ENCODE measurements around the gene FHOD3. TPM values are rescaled to one million over a fixed set of nuclear protein-coding genes. Genes with fewer than 3 reads are reported as not detected.

FHOD3 gene
- polyA plus RNA-seq, 2 of the 4 experiments (the other 2 are of a cell fraction): 2.5 to 3.6 TPM

DNA sequence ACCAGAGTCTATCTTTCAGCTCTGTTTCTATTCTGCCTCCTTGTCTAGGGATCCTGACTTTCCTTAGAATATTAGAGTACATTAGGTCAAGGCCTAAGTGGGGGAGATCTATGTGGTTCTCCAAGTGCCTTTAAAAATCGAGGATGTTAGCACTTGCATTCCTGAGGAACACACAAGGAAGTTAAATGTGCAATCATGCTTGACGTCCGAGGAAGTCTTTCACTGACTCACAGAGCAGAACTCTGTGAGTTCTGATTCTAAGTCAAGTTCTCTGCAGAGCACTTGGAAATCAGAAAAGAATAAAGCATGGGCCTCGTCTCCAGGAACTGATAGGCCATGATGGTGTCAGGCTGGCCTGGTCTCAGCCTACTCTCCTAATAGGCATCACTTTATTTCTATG lies 17.2 kb downstream of the FHOD3 start:
- no peak overlapping the region for H3K4me2 ChIP-seq
- H3K9me3 ChIP-seq: no peaks in the 10 kb centered on the region
- peak overlapping the region; percentile 17 to 65; a peak in 3 of 6 replicates for H3K27ac ChIP-seq
- H3K4me1 ChIP-seq: peaks cover 3% of the 10 kb centered on the region; the same call in 2 of the 3 replicates
- TF ChIP-seq RCOR1 (IDR thresholded peaks at IDR 0.05; ENCODE audit: low read depth, low read length) (no peak), HOXB5 (CRISPR knock-in tag; IDR thresholded peaks at IDR 0.05) (no peak)
- TF ChIP-seq, protein P1, sequence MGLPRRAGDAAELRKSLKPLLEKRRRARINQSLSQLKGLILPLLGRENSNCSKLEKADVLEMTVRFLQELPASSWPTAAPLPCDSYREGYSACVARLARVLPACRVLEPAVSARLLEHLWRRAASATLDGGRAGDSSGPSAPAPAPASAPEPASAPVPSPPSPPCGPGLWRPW (IDR thresholded peaks at IDR 0.05): no peak
- H3K4me3 ChIP-seq: no peak overlapping the region
- 27% methylated on average over 4 of the region's 4 CpGs for WGBS (ENCODE audit: missing lambda C conversion rate)
- FAIRE-seq: no peak
- ChIA-PET POLR2A (no interaction called here), CTCF (interaction anchor here (0.6 kb wide), 1 partner anchor 22 kb away, joined by 3 read pairs; no protein-coding TSS in a partner anchor)
- DNase-seq (ENCODE audit: low read depth in 1 of 2, low spot score in 1 of 2): peak in 1 of 2 experiments; percentile 17
- peak in 1 of 2 experiments; percentile 19; a peak in 1 of 6 replicates for ATAC-seq

DNA sequence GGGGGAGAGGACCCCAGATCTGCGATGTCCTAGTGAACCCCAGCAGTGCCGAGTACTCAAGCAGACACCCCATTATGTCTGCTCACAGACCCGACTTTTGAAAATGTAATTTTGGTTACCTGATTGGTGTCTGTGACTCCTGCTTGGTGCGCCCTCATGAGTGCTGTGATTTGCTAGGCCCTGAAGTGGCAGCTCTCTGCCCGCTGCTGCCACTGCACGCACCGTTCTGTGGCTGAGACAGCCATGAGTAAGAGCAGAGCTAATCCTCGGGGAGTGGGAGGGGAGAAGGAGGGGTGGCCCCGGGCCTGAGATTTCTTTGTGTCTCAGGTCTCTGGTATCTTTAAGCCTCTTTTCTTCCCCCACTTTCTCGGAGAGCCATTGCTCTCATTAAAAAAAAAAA lies 18.2 kb downstream of the FHOD3 start:
- ChIA-PET POLR2A (interaction anchor here (0.7 kb wide), 1 partner anchor 396 kb away, joined by 4 read pairs; no protein-coding TSS in a partner anchor), CTCF (interaction anchor here (0.6 kb wide), 1 partner anchor 26 kb away, joined by 3 read pairs; no protein-coding TSS in a partner anchor)
- ATAC-seq (no peak), FAIRE-seq (no peak), DNase-seq (ENCODE audit: low read depth in 1 of 2, low spot score in 1 of 2) (no peak)
- TF ChIP-seq, protein P2, sequence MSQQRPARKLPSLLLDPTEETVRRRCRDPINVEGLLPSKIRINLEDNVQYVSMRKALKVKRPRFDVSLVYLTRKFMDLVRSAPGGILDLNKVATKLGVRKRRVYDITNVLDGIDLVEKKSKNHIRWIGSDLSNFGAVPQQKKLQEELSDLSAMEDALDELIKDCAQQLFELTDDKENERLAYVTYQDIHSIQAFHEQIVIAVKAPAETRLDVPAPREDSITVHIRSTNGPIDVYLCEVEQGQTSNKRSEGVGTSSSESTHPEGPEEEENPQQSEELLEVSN (IDR thresholded peaks at IDR 0.05; ENCODE audit: borderline replicate concordance, low read depth): no peak
- no peak for TF ChIP-seq CEBPB (IDR thresholded peaks at IDR 0.05)
- no peak for TF ChIP-seq RARB (CRISPR knock-in tag; IDR thresholded peaks at IDR 0.05)
- TF ChIP-seq, protein P3, sequence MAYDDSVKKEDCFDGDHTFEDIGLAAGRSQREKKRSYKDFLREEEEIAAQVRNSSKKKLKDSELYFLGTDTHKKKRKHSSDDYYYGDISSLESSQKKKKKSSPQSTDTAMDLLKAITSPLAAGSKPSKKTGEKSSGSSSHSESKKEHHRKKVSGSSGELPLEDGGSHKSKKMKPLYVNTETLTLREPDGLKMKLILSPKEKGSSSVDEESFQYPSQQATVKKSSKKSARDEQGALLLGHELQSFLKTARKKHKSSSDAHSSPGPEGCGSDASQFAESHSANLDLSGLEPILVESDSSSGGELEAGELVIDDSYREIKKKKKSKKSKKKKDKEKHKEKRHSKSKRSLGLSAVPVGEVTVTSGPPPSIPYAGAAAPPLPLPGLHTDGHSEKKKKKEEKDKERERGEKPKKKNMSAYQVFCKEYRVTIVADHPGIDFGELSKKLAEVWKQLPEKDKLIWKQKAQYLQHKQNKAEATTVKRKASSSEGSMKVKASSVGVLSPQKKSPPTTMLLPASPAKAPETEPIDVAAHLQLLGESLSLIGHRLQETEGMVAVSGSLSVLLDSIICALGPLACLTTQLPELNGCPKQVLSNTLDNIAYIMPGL (CRISPR knock-in tag; IDR thresholded peaks at IDR 0.05; ENCODE audit: borderline replicate concordance): no peak
- TF ChIP-seq, protein P1 (IDR thresholded peaks at IDR 0.05): no peak
- TF ChIP-seq HOXB13 (CRISPR knock-in tag; IDR thresholded peaks at IDR 0.05; ENCODE audit: low read depth): no peak
- no peak for TF ChIP-seq HDAC2 (IDR thresholded peaks at IDR 0.05)
- TF ChIP-seq HEYL (CRISPR knock-in tag; IDR thresholded peaks at IDR 0.05): no peak
- no peak for TF ChIP-seq EHMT2 (IDR thresholded peaks at IDR 0.05; ENCODE audit: low read depth)
- TF ChIP-seq, protein P4, sequence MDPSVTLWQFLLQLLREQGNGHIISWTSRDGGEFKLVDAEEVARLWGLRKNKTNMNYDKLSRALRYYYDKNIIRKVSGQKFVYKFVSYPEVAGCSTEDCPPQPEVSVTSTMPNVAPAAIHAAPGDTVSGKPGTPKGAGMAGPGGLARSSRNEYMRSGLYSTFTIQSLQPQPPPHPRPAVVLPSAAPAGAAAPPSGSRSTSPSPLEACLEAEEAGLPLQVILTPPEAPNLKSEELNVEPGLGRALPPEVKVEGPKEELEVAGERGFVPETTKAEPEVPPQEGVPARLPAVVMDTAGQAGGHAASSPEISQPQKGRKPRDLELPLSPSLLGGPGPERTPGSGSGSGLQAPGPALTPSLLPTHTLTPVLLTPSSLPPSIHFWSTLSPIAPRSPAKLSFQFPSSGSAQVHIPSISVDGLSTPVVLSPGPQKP (IDR thresholded peaks at IDR 0.05; ENCODE audit: low read depth, low read length): no peak
- no peak for TF ChIP-seq PHF8 (IDR thresholded peaks at IDR 0.05; ENCODE audit: borderline replicate concordance, low read depth)
- TF ChIP-seq MAZ (IDR thresholded peaks at IDR 0.05; ENCODE audit: borderline replicate concordance, low read depth, low read length): no peak
- TF ChIP-seq RFX5 (IDR thresholded peaks at IDR 0.05): no peak
- TF ChIP-seq CBX8 (IDR thresholded peaks at IDR 0.05): no peak
- TF ChIP-seq, protein P5, sequence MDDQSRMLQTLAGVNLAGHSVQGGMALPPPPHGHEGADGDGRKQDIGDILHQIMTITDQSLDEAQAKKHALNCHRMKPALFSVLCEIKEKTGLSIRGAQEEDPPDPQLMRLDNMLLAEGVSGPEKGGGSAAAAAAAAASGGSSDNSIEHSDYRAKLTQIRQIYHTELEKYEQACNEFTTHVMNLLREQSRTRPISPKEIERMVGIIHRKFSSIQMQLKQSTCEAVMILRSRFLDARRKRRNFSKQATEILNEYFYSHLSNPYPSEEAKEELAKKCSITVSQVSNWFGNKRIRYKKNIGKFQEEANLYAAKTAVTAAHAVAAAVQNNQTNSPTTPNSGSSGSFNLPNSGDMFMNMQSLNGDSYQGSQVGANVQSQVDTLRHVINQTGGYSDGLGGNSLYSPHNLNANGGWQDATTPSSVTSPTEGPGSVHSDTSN (IDR thresholded peaks at IDR 0.05): no peak
- no peak for TF ChIP-seq ZC3H11A (IDR thresholded peaks at IDR 0.05)
- no peak for TF ChIP-seq RNF2 (IDR thresholded peaks at IDR 0.05; ENCODE audit: borderline replicate concordance, low read depth)
- TF ChIP-seq, protein P6, sequence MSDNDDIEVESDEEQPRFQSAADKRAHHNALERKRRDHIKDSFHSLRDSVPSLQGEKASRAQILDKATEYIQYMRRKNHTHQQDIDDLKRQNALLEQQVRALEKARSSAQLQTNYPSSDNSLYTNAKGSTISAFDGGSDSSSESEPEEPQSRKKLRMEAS (IDR thresholded peaks at IDR 0.05): no peak
- no peak for TF ChIP-seq HOXA7 (CRISPR knock-in tag; IDR thresholded peaks at IDR 0.05)
- no peak for TF ChIP-seq RAD21 (conservative IDR thresholded peaks at IDR 0.05 in 1 of 2, IDR thresholded peaks at IDR 0.05 in 1 of 2)
- 52% methylated on average over 9 of the region's 10 CpGs for WGBS (ENCODE audit: missing lambda C conversion rate)
- Histone ChIP-seq H3K27ac (peak overlapping the region in 1 of 2 experiments; percentile 65; a peak in 3 of 6 replicates), H3K4me2 (no peak overlapping the region), H3K9me3 (no peaks in the 10 kb centered on the region), H3K4me1 (no peaks in the 10 kb centered on the region; the same call in 2 of the 3 replicates), H3K4me3 (no peak overlapping the region)
